GM21529 (cell line): ENCODE data around the gene ZNF77.
A peak's percentile ranks its signal among the peaks of the same experiment; 100 is the strongest.
"Not testable (repeated sequence)": the region's sequence is repeated elsewhere in the genome, so short reads cannot be mapped to it uniquely, and the experiment has no call there.

Experiments used
- ATAC-seq: cut with Tn5 transposase; IDR thresholded peaks from one replicate; pipeline ENCODE4 v1.9.1; 2021; ENCODE audit not compliant: unreplicated experiment

The ZNF77 gene

DNA sequence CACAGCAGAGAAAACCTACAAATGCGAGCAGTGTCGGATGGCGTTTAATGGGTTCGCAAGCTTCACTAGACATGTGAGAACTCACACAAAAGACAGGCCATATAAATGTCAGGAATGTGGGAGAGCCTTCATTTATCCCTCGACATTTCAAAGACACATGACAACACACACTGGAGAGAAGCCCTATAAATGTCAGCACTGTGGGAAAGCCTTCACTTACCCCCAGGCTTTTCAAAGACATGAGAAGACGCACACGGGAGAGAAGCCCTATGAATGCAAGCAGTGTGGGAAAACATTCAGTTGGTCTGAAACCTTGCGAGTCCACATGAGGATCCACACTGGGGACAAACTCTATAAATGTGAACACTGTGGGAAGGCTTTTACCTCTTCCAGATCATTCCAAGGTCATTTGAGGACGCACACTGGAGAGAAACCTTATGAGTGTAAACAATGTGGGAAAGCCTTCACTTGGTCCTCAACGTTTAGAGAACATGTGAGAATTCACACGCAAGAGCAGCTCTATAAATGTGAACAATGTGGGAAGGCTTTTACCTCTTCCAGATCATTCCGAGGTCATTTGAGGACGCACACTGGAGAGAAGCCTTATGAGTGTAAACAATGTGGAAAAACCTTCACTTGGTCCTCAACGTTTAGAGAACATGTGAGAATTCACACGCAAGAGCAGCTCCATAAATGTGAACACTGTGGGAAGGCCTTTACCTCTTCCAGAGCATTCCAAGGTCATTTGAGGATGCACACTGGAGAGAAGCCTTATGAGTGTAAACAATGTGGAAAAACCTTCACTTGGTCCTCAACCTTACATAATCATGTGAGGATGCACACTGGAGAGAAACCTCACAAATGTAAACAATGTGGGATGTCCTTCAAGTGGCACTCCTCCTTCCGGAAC lies 27.2 kb downstream of the ZNF77 start:
- ATAC-seq = no peak

GRCh38 chr19:2912306-2912705 lies 32.5 kb downstream of the ZNF77 start:
- ATAC-seq = no peak

- ATAC-seq = no peak
Measured at GRCh38 chr19:2906631-2907195, 38.1 kb downstream of the ZNF77 start.

- no peak for ATAC-seq
Measured at GRCh38 chr19:2905918-2906519, 38.8 kb downstream of the ZNF77 start.

- ATAC-seq = not testable (repeated sequence)
Measured at GRCh38 chr19:2903326-2903725, 41.4 kb downstream of the ZNF77 start.

GRCh38 chr19:2902590-2903218 lies 42.1 kb downstream of the ZNF77 start:
- ATAC-seq = no peak

- peak; percentile 96 for ATAC-seq
Measured at GRCh38 chr19:2900296-2901252, 44.2 kb downstream of the ZNF77 start, which contains the start of gene ZNF57. Gene ZNF57 (plus strand): TSS chr19:2900928. CDS start chr19:2901046, 118 bp downstream.

- ATAC-seq = no peak
Measured at GRCh38 chr19:2896694-2897093, 48.1 kb downstream of the ZNF77 start.

DNA sequence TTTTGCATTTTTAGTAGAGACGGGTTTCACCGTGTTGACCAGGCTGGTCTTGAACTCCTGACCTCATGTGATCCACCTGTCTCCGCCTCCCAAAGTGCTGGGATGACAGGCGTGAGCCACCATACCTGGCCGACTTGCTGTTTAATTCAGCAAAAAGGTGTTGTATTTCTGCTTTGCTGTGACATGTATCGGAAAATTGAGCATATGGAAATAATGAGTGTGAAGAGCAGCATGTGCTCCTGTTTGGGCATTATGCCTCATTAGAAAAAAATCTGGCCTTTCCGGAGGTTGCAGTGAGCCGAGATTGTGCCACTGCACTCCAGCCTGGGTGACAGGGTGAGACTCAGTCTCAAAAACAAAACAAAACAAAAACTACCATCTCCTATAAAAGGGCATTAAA lies 54.2 kb downstream of the ZNF77 start:
- ATAC-seq = not testable (repeated sequence)

DNA sequence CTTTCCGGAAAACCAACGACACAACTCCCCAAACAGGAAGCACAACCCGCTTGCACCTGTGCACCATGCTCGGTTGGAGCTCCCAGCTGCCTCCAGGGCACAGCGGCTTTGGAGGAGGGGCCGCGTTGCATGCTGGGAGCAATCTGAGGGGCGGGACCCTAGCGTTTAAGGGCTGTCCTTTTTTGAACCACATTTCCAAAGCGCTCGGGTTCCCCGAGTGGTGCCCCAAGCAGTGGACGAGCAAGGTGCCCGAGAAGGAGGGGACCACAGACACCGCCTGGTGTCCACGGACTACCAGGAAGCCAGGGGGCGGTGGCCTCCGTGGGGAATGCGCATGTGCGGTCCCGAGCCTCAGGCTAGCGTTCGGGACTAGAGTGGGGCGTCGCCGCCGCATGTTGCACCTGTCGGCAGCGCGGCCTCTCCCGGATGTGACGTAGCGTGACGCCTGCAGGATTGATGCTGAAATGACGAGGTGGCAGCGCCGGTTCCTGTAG lies 56.0 kb downstream of the ZNF77 start:
- no peak for ATAC-seq

GRCh38 chr19:2887391-2887914 lies 57.3 kb downstream of the ZNF77 start:
- no peak for ATAC-seq

DNA sequence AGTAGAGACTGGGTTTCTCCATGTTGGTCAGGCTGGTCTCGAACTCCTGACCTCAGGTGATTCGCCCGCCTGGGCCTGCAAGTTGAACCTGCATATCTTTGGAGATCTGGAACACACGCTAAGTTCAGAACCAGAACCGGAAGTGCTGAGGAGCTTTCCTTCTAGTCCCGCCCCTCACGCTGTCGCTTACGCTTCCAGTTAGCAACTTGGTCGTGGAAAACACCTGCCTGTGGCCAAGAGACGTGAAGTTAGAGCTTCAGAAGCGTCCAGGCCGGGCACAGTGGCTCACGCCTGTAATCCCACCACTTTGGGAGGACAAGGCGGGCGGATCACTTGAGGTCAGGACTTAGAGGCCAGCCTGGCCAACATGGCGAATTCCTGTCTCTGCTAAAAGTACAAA lies 59.0 kb downstream of the ZNF77 start:
- no peak for ATAC-seq

GRCh38 chr19:2883686-2884439 lies 60.9 kb downstream of the ZNF77 start:
- ATAC-seq = no peak
